Activated CD8-positive, alpha-beta T cell treated with anti-CD3 and anti-CD28 coated beads for 36 hours (primary cell): ENCODE results near the gene CMTM5. TPM values are rescaled to one million over a fixed set of nuclear protein-coding genes. Genes with fewer than 3 reads are reported as not detected.

ENCODE experiments used
- ATAC-seq: fragments of 200-7000 bp; cut with Tn5 transposase; one replicate; pipeline ENCODE4 v1.10.0; 2021; ENCODE audit warnings: mild to moderate bottlenecking, moderate library complexity
- CTCF ChIA-PET: fragments of 350-600 bp; sonication (Branson Sonifier 250); formaldehyde crosslinking; loops from one replicate; lab custom pipeline; 2021; ENCODE audit warnings: antibody characterized with exemption; lab: Charles Lee
- POLR2A ChIA-PET: fragments of 350-600 bp; sonication (Branson Sonifier 250); formaldehyde crosslinking; loops from one replicate; lab custom pipeline; 2021; ENCODE audit warnings: antibody characterized with exemption; lab: Charles Lee
- DNase-seq: peaks from one replicate; pipeline ENCODE4 v3.0.0-alpha.2; 2020
- H3K27ac Mint-ChIP-seq: one replicate; pipeline ENCODE4 v1.8.0; 2021; ENCODE audit warnings: mild to moderate bottlenecking, mixed read lengths
- H3K27me3 Mint-ChIP-seq: one replicate; pipeline ENCODE4 v1.8.0; 2021; ENCODE audit warnings: mixed read lengths
- H3K36me3 Mint-ChIP-seq: one replicate; pipeline ENCODE4 v1.8.0; 2021; ENCODE audit warnings: low read depth, mixed read lengths
- H3K4me1 Mint-ChIP-seq: one replicate; pipeline ENCODE4 v1.8.0; 2021; ENCODE audit warnings: low read depth, mixed read lengths
- H3K4me3 Mint-ChIP-seq: one replicate; pipeline ENCODE4 v1.8.0; 2021; ENCODE audit warnings: mild to moderate bottlenecking, moderate library complexity, mixed read lengths
- H3K9me3 Mint-ChIP-seq: one replicate; pipeline ENCODE4 v1.8.0; 2021; ENCODE audit warnings: mixed read lengths
- intact Hi-C: fragments of 100-400 bp; cut with micrococcal nuclease; formaldehyde crosslinking; loops from one replicate; pipeline ENCODE4 v1.10.0; 2022
- total RNA-seq, 2 experiments: library from RNA; stranded (reverse); gene quantifications; one replicate each; pipeline ENCODE4 v1.2.3, GENCODE V29; 2021
- TF ChIP-seq, protein P1 (sequence below): fragments of 200-600 bp; IDR thresholded peaks from one replicate; pipeline ENCODE4 v1.8.0; 2022; ENCODE audit warnings: antibody characterized with exemption, mild to moderate bottlenecking

Gene CMTM5
- total RNA-seq, 2 experiments from 2014 or later = not detected

DNA sequence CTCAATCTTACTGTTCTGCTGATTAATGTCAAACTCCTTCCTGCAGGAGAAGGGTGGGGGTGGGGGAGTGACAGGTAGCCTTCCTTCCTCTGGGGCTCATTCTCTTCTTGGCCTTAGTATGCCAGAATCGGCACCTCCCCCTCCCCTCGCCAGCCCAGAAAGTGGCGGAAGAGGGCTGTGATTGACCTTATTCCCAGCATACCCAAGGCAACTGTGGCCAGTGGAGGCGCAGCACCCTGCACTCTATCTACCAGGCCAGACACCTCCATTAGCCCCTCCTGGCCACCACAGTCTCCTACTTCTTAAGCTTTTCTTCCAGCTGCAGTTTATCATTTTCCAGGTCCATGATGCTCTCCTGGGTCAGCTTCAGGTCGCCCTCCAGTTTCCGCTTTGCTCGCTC is 15.8 kb downstream of the CMTM5 start:
- peaks cover 2% of the 10 kb centered on the region for H3K27me3 Mint-ChIP-seq
- no peak overlapping the region for H3K4me3 Mint-ChIP-seq
- ChIA-PET POLR2A (no interaction called here), CTCF (interaction anchor here (1.9 kb wide), 1 partner anchor 13 kb away, joined by 7 read pairs; no protein-coding TSS in a partner anchor)
- no peaks in the 10 kb centered on the region for H3K36me3 Mint-ChIP-seq
- no peaks in the 10 kb centered on the region for H3K9me3 Mint-ChIP-seq
- TF ChIP-seq, protein P1, sequence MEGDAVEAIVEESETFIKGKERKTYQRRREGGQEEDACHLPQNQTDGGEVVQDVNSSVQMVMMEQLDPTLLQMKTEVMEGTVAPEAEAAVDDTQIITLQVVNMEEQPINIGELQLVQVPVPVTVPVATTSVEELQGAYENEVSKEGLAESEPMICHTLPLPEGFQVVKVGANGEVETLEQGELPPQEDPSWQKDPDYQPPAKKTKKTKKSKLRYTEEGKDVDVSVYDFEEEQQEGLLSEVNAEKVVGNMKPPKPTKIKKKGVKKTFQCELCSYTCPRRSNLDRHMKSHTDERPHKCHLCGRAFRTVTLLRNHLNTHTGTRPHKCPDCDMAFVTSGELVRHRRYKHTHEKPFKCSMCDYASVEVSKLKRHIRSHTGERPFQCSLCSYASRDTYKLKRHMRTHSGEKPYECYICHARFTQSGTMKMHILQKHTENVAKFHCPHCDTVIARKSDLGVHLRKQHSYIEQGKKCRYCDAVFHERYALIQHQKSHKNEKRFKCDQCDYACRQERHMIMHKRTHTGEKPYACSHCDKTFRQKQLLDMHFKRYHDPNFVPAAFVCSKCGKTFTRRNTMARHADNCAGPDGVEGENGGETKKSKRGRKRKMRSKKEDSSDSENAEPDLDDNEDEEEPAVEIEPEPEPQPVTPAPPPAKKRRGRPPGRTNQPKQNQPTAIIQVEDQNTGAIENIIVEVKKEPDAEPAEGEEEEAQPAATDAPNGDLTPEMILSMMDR = no peak
- DNase-seq (no peak), ATAC-seq (no peak)
- no peaks in the 10 kb centered on the region for H3K4me1 Mint-ChIP-seq
- intact Hi-C loops = no loop called here
- no peak overlapping the region for H3K27ac Mint-ChIP-seq

DNA sequence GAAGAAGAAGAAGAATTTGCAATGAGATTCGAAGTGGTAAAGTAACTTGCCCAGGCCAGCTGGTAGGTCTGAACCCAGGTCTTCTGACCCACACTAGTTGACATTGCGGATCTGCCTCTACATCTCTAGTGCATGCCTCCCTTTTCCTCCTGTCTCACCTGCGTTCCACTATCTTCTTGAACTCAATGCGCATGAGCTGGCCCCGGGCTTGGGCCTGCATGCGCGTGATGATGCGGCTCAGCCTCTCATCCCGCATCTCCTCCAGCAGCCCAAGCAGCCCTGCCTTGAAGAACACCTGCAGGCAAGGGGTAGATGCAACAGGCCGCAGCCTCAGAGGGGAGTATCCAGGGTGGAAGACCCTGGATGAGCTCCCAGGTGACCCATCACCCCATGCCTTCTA is 19.3 kb downstream of the CMTM5 start:
- ATAC-seq (no peak), DNase-seq (no peak)
- Mint-ChIP-seq H3K27ac (no peak overlapping the region), H3K9me3 (no peaks in the 10 kb centered on the region), H3K4me1 (no peaks in the 10 kb centered on the region), H3K27me3 (peaks cover 2% of the 10 kb centered on the region), H3K36me3 (no peaks in the 10 kb centered on the region), H3K4me3 (no peak overlapping the region)
- intact Hi-C loops = no loop called here
- POLR2A ChIA-PET = no interaction called here
- CTCF ChIA-PET = interaction anchor here (1.8 kb wide), 1 partner anchor 16 kb away, joined by 9 read pairs; no protein-coding TSS in a partner anchor
- TF ChIP-seq, protein P1 = no peak

DNA sequence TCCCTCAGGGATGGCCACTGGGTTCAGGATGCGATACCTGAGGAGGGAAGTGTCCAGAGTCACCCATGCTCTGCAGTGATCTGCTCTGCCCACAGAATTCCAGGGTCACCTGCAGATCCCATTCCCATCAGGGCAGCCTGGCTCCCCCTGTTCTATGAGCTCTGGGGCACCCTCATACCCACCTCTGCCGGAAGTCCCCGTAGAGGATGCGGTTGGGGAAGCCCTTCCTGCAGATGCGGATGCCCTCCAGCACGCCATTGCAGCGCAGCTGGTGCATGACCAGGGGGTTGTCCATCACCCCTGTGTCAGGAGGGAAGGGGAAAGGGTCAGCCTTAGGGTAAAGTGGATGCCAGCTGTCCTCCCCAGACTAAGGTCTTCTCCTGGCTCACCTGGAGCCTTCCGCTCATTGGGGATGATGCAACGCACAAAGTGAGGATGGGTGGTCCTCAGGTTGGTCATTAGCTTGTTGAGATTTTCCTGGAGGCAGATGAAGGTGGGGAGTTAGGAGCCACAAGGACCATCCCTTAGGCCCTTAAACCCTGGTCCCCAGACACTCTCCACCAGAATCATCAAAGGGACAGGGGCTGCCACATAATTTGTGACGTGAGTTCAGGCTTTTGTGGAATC is 20.0 kb downstream of the CMTM5 start:
- POLR2A ChIA-PET = no interaction called here
- no peak for ATAC-seq
- intact Hi-C loops = no loop called here
- CTCF ChIA-PET = interaction anchor here (1.8 kb wide), 1 partner anchor 17 kb away, joined by 9 read pairs; no protein-coding TSS in a partner anchor
- Mint-ChIP-seq H3K36me3 (no peaks in the 10 kb centered on the region), H3K27me3 (peaks cover 2% of the 10 kb centered on the region), H3K4me1 (no peaks in the 10 kb centered on the region), H3K9me3 (no peaks in the 10 kb centered on the region), H3K4me3 (no peak overlapping the region), H3K27ac (no peak overlapping the region)
- no peak for DNase-seq
- TF ChIP-seq, protein P1 = no peak

DNA sequence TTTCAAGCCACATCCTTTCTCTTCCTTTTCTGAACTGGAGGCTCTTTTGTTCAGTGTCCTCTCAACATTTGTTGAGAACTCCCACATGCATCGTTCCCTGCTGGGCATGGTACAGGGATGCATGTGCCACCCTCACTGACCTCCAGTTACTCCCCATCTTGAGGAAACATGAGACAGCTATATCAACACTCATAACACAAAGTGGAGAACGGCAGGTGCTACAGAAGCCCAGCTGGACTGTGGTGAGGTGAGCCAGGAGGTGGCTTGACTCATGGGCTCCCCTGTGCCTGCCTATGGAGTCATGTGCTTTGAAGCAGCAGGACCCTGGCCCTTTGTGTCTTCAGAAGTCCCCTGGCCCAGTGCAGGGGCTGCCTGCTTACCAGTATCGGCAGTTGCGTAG is 21.5 kb downstream of the CMTM5 start:
- Mint-ChIP-seq H3K9me3 (no peaks in the 10 kb centered on the region), H3K4me3 (no peak overlapping the region), H3K27me3 (no peaks in the 10 kb centered on the region), H3K27ac (no peak overlapping the region), H3K4me1 (no peaks in the 10 kb centered on the region), H3K36me3 (no peaks in the 10 kb centered on the region)
- no peak for ATAC-seq
- TF ChIP-seq, protein P1 = no peak
- POLR2A ChIA-PET = no interaction called here
- DNase-seq = no peak
- CTCF ChIA-PET = no interaction called here
- intact Hi-C loops = no loop called here

DNA sequence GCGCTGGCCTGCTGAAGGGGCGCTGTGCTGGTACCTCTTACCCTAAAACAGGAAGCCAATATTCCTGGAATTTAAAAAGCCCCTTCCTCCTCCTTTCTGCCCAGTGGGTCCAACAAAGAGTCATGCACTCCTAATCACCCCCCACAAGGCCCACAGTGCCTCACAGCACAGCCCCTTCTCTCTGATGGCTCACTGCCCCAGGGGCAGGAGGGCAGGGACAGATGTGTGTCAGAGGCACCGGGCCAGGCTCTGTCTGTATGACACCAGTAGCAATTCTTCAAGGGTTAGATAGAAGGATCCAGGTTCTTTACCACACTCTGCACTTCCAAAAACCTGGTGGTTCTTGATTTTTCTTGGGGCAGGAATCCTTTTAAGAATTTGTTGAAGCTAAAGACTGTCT is 22.3 kb downstream of the CMTM5 start:
- Mint-ChIP-seq H3K27ac (no peak overlapping the region), H3K36me3 (no peaks in the 10 kb centered on the region), H3K9me3 (no peaks in the 10 kb centered on the region), H3K27me3 (no peaks in the 10 kb centered on the region), H3K4me1 (no peaks in the 10 kb centered on the region), H3K4me3 (no peak overlapping the region)
- ChIA-PET POLR2A (no interaction called here), CTCF (no interaction called here)
- TF ChIP-seq, protein P1 = no peak
- intact Hi-C loops = no loop called here
- no peak for DNase-seq
- ATAC-seq = no peak
